Endodermal cell (in vitro differentiated cells): Measurements from ENCODE around the gene NAV2. TPM values are rescaled to one million over a fixed set of nuclear protein-coding genes. Genes with fewer than 3 reads are reported as not detected.

Source experiments
- DNase-seq: peaks from one replicate; pipeline ENCODE4 v3.0.0-alpha.2; 2017
- H3K27ac ChIP-seq: 2 replicates; pipeline ENCODE4 v1.5.1; 2013; ENCODE audit warnings: mild to moderate bottlenecking, low read depth, low read length, moderate library complexity
- H3K27me3 ChIP-seq: 2 replicates; pipeline ENCODE4 v1.6.1; 2013; ENCODE audit warnings: mild to moderate bottlenecking, low read length, moderate library complexity; ENCODE audit not compliant: insufficient read depth, control insufficient read depth, poor library complexity, severe bottlenecking
- H3K36me3 ChIP-seq: 2 replicates; pipeline ENCODE4 v1.7.0; 2013; ENCODE audit warnings: mild to moderate bottlenecking, low read length, moderate library complexity; ENCODE audit not compliant: control insufficient read depth, insufficient read depth
- H3K4me1 ChIP-seq: one replicate; pipeline ENCODE4 v1.7.0; 2013; ENCODE audit warnings: low read length; ENCODE audit not compliant: control insufficient read depth, insufficient read depth
- H3K4me3 ChIP-seq: 2 replicates; pipeline ENCODE4 v1.5.1; 2013; ENCODE audit warnings: mild to moderate bottlenecking, low read length, moderate library complexity
- H3K9ac ChIP-seq: 2 replicates; pipeline ENCODE4 v1.6.1; 2013; ENCODE audit warnings: mild to moderate bottlenecking, low read length, moderate library complexity; ENCODE audit not compliant: poor library complexity, severe bottlenecking; ENCODE audit errors: extremely low read depth
- H3K9me3 ChIP-seq: 2 replicates; pipeline ENCODE4 v1.6.1; 2013; ENCODE audit warnings: mild to moderate bottlenecking, low read length, moderate library complexity; ENCODE audit not compliant: control insufficient read depth
- H3K27ac Mint-ChIP-seq: 2 replicates; pipeline ENCODE4 v1.8.0; 2020; ENCODE audit warnings: mixed read lengths
- H3K27me3 Mint-ChIP-seq: 2 replicates; pipeline ENCODE4 v1.8.0; 2021; ENCODE audit warnings: mild to moderate bottlenecking, mixed read lengths; ENCODE audit not compliant: insufficient read depth
- H3K36me3 Mint-ChIP-seq: 2 replicates; pipeline ENCODE4 v1.8.0; 2020; ENCODE audit warnings: low read depth, mixed read lengths
- H3K4me1 Mint-ChIP-seq: 2 replicates; pipeline ENCODE4 v1.8.0; 2020; ENCODE audit warnings: mixed read lengths
- H3K4me3 Mint-ChIP-seq: 2 replicates; pipeline ENCODE4 v1.8.0; 2020; ENCODE audit warnings: mild to moderate bottlenecking, moderate library complexity, mixed read lengths
- H3K9me3 Mint-ChIP-seq: 2 replicates; pipeline ENCODE4 v1.8.0; 2020; ENCODE audit warnings: mild to moderate bottlenecking, mixed read lengths
- CTCF ChIP-seq: fragments of 200-600 bp; sonication (generic); conservative IDR thresholded peaks from 2 replicates; pipeline ENCODE4 v1.5.0; 2021; ENCODE audit warnings: antibody characterized with exemption, mild to moderate bottlenecking
- WGBS, 2 experiments: methylation state at CpG; one replicate each; pipeline versions ENCODE4 v1.1.5 to v1.1.7; 2013; ENCODE audit warnings: missing lambda C conversion rate in 2 of 2, mixed read lengths in 1 of 2; ENCODE audit not compliant: insufficient coverage in 1 of 2, insufficient read length in 1 of 2; 5-methylcytosine and 5-hydroxymethylcytosine counted together
- total RNA-seq, 2 donors: library from RNA; stranded (reverse); fragmentation: NEBNext Ultra II Directional in 1 of 2; extraction: Animal tissue kit (Norgen Biotek cat#: 25700) in 1 of 2; gene quantifications; 2 replicates in 1 of 2; 3 replicates in 1 of 2; pipeline ENCODE4 v1.2.1, GENCODE V29; 2021

The NAV2 gene
- total RNA-seq, 2 donors from 2014 or later = 37.1 to 42.4 TPM

DNA sequence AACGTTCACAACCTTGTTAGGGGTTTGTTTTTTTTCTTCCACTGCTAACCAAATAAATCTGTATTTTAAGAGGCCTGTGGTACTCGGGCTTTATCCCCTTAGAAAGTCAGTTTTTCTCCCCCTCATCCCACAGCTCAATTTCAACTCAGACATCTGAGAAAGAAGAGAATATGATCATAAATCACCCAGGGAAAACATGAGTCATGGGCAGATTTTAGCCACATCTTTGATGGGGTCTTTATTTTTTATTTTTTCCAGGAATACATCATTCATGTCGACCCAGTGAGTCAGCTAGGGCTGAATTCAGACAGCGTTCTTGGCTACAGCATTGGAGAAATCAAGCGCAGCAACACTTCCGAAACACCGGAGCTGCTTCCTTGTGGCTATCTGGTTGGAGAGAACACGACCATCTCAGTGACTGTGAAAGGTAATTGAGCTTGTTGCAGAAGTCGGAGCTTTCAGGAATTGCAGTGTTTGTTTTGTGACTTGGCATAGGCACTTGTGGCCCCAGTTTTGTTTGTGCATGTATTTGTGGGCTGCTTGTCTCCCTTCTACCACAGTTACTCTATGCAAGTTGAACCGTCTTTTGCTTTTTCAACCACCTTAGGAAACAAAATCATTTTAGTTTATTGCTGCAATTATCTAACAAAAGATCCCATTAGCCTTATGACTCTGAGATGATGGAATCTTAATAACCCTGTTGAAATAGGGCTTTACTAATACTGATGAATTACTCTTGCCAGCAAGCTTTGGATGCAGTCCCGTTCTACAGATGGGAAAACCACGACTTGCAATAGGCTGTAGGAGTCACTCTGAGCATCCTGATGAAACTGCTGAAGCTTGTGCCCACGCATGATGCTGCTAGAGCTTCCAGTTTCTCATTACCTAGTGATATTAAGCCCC is 384.9 kb downstream of the NAV2 start:
- H3K27ac Mint-ChIP-seq = peak overlapping the region; percentile 27

GRCh38 chr11:20099527-20099926 is 386.9 kb downstream of the NAV2 start:
- Histone ChIP-seq H3K9ac (no peak overlapping the region), H3K4me3 (no peak overlapping the region), H3K27ac (no peak overlapping the region), H3K9me3 (no peaks in the 10 kb centered on the region), H3K4me1 (no peaks in the 10 kb centered on the region), H3K36me3 (peaks cover 5% of the 10 kb centered on the region), H3K27me3 (no peaks in the 10 kb centered on the region)
- Mint-ChIP-seq H3K27me3 (no peaks in the 10 kb centered on the region), H3K9me3 (no peaks in the 10 kb centered on the region), H3K4me3 (no peak overlapping the region), H3K36me3 (peaks cover 76% of the 10 kb centered on the region), H3K27ac (no peak overlapping the region), H3K4me1 (no peaks in the 10 kb centered on the region)
- 98 to 100% methylated on average over 1 to 2 of the region's 2 CpGs for WGBS, 2 experiments
- DNase-seq = no peak
- TF ChIP-seq CTCF = no peak

More for the DNA sequence above, 384.9 kb downstream of the NAV2 start:
- no peaks in the 10 kb centered on the region for H3K27me3 Mint-ChIP-seq
- H3K9me3 ChIP-seq = no peaks in the 10 kb centered on the region
- no peaks in the 10 kb centered on the region for H3K4me1 ChIP-seq
- H3K9me3 Mint-ChIP-seq = no peaks in the 10 kb centered on the region
- no peaks in the 10 kb centered on the region for H3K36me3 ChIP-seq
- TF ChIP-seq CTCF = no peak
- no peak for DNase-seq
- H3K4me3 Mint-ChIP-seq = no peak overlapping the region
- WGBS, 2 experiments = 90 to 95% methylated on average over 10 to 13 of the region's 13 CpGs
- H3K4me3 ChIP-seq = no peak overlapping the region
- no peak overlapping the region for H3K9ac ChIP-seq
- no peak overlapping the region for H3K27ac ChIP-seq
- no peaks in the 10 kb centered on the region for H3K27me3 ChIP-seq
- peaks cover 74% of the 10 kb centered on the region for H3K36me3 Mint-ChIP-seq
- no peaks in the 10 kb centered on the region for H3K4me1 Mint-ChIP-seq

- no peaks in the 10 kb centered on the region for H3K9me3 Mint-ChIP-seq
- no peak for TF ChIP-seq CTCF
- no peak overlapping the region for H3K4me3 Mint-ChIP-seq
- no peaks in the 10 kb centered on the region for H3K9me3 ChIP-seq
- peaks cover 73% of the 10 kb centered on the region for H3K36me3 Mint-ChIP-seq
- H3K9ac ChIP-seq = no peak overlapping the region
- DNase-seq = no peak
- no peaks in the 10 kb centered on the region for H3K4me1 ChIP-seq
- H3K27ac Mint-ChIP-seq = no peak overlapping the region
- no peaks in the 10 kb centered on the region for H3K4me1 Mint-ChIP-seq
- 94 to 95% methylated on average over 5 of the region's 5 CpGs for WGBS, 2 experiments
- no peaks in the 10 kb centered on the region for H3K27me3 ChIP-seq
- no peak overlapping the region for H3K4me3 ChIP-seq
- H3K27ac ChIP-seq = no peak overlapping the region
- peaks cover 16% of the 10 kb centered on the region for H3K36me3 ChIP-seq
- H3K27me3 Mint-ChIP-seq = no peaks in the 10 kb centered on the region
Observed at GRCh38 chr11:20102397-20102796, 389.8 kb downstream of the NAV2 start.
